ACC112 (cell line): ENCODE results near the gene AGPAT3.

Experiments
- H2AFZ ChIP-seq: fragments of 200-600 bp; sonication (generic); one replicate; pipeline ENCODE4 v1.6.0; 2017; ENCODE audit warnings: antibody characterized with exemption, low read length; ENCODE audit not compliant: unreplicated experiment
- H3K27ac ChIP-seq: fragments of 200-600 bp; sonication (generic); 2 replicates; pipeline ENCODE4 v1.5.1; 2014; ENCODE audit warnings: low read depth, mild to moderate bottlenecking, antibody characterized with exemption, low read length, moderate library complexity
- H3K27me3 ChIP-seq: fragments of 200-600 bp; sonication (generic); 2 replicates; pipeline ENCODE4 v1.6.1; 2014; ENCODE audit warnings: mild to moderate bottlenecking, antibody characterized with exemption, low read length, moderate library complexity, mixed read lengths; ENCODE audit not compliant: insufficient read depth
- H3K36me3 ChIP-seq: fragments of 200-600 bp; sonication (generic); 2 replicates; pipeline ENCODE4 v1.6.1; 2016; ENCODE audit warnings: mild to moderate bottlenecking, antibody characterized with exemption, low read length, moderate library complexity, mixed read lengths; ENCODE audit not compliant: insufficient read depth
- H3K4me1 ChIP-seq: fragments of 200-600 bp; sonication (generic); one replicate; pipeline ENCODE4 v1.6.1; 2016; ENCODE audit warnings: low read length, mixed read lengths; ENCODE audit not compliant: insufficient read depth, unreplicated experiment, control insufficient read depth
- H3K4me3 ChIP-seq: fragments of 200-600 bp; sonication (generic); 2 replicates; pipeline ENCODE4 v1.5.1; 2014; ENCODE audit warnings: mild to moderate bottlenecking, low read depth, low read length
- H3K79me2 ChIP-seq: fragments of 200-600 bp; sonication (generic); one replicate; pipeline ENCODE4 v1.6.0; 2016; ENCODE audit warnings: low read length; ENCODE audit not compliant: control insufficient read depth, unreplicated experiment, insufficient read depth

Gene AGPAT3

GRCh38 chr21:43988016-43988415, 123.0 kb downstream of the AGPAT3 start:
- H2AFZ ChIP-seq = no peak overlapping the region
- no peaks in the 10 kb centered on the region for H3K36me3 ChIP-seq
- H3K27me3 ChIP-seq = no peaks in the 10 kb centered on the region
- H3K79me2 ChIP-seq = no peaks in the 10 kb centered on the region
- no peak overlapping the region for H3K4me3 ChIP-seq
- no peak overlapping the region for H3K27ac ChIP-seq
- H3K4me1 ChIP-seq = no peaks in the 10 kb centered on the region

- Histone ChIP-seq H3K4me1 (no peaks in the 10 kb centered on the region), H3K36me3 (no peaks in the 10 kb centered on the region), H3K79me2 (no peaks in the 10 kb centered on the region), H3K27ac (no peak overlapping the region), H2AFZ (no peak overlapping the region), H3K27me3 (no peaks in the 10 kb centered on the region), H3K4me3 (no peak overlapping the region)
Observed at GRCh38 chr21:43988506-43989230, 123.6 kb downstream of the AGPAT3 start.

GRCh38 chr21:43989401-43989800, 124.4 kb downstream of the AGPAT3 start:
- no peaks in the 10 kb centered on the region for H3K79me2 ChIP-seq
- H3K4me3 ChIP-seq = no peak overlapping the region
- H3K27me3 ChIP-seq = no peaks in the 10 kb centered on the region
- no peaks in the 10 kb centered on the region for H3K36me3 ChIP-seq
- H3K4me1 ChIP-seq = no peaks in the 10 kb centered on the region
- H3K27ac ChIP-seq = no peak overlapping the region
- H2AFZ ChIP-seq = no peak overlapping the region

GRCh38 chr21:43991447-43991991, 126.5 kb downstream of the AGPAT3 start:
- Histone ChIP-seq H3K79me2 (no peaks in the 10 kb centered on the region), H3K4me1 (no peaks in the 10 kb centered on the region), H3K4me3 (no peak overlapping the region), H2AFZ (no peak overlapping the region), H3K27me3 (no peaks in the 10 kb centered on the region), H3K27ac (no peak overlapping the region), H3K36me3 (no peaks in the 10 kb centered on the region)

- Histone ChIP-seq H3K36me3 (no peaks in the 10 kb centered on the region), H3K27ac (no peak overlapping the region), H3K27me3 (no peaks in the 10 kb centered on the region), H3K4me1 (no peaks in the 10 kb centered on the region), H2AFZ (no peak overlapping the region), H3K4me3 (no peak overlapping the region), H3K79me2 (no peaks in the 10 kb centered on the region)
Observed at GRCh38 chr21:43992121-43992520, 127.1 kb downstream of the AGPAT3 start.

GRCh38 chr21:43993420-43993934, 128.5 kb downstream of the AGPAT3 start:
- Histone ChIP-seq H3K4me1 (no peaks in the 10 kb centered on the region), H3K4me3 (no peak overlapping the region), H3K27me3 (no peaks in the 10 kb centered on the region), H3K27ac (no peak overlapping the region), H3K79me2 (no peaks in the 10 kb centered on the region), H3K36me3 (no peaks in the 10 kb centered on the region), H2AFZ (no peak overlapping the region)

- no peak overlapping the region for H3K27ac ChIP-seq
Observed at GRCh38 chr21:43994085-43994484, 129.1 kb downstream of the AGPAT3 start.

GRCh38 chr21:43994646-43995045, 129.6 kb downstream of the AGPAT3 start:
- no peak overlapping the region for H3K27ac ChIP-seq
- no peaks in the 10 kb centered on the region for H3K79me2 ChIP-seq
- no peak overlapping the region for H3K4me3 ChIP-seq
- no peaks in the 10 kb centered on the region for H3K27me3 ChIP-seq
- no peaks in the 10 kb centered on the region for H3K36me3 ChIP-seq
- H2AFZ ChIP-seq = no peak overlapping the region
- no peaks in the 10 kb centered on the region for H3K4me1 ChIP-seq

More at GRCh38 chr21:43994085-43994484, 129.1 kb downstream of the AGPAT3 start:
- no peaks in the 10 kb centered on the region for H3K79me2 ChIP-seq
- no peaks in the 10 kb centered on the region for H3K4me1 ChIP-seq
- H3K36me3 ChIP-seq = no peaks in the 10 kb centered on the region
- H3K27me3 ChIP-seq = no peaks in the 10 kb centered on the region
- H2AFZ ChIP-seq = no peak overlapping the region
- H3K4me3 ChIP-seq = no peak overlapping the region

- H3K36me3 ChIP-seq = no peaks in the 10 kb centered on the region
- H3K79me2 ChIP-seq = no peaks in the 10 kb centered on the region
- no peak overlapping the region for H3K27ac ChIP-seq
- no peaks in the 10 kb centered on the region for H3K4me1 ChIP-seq
- H2AFZ ChIP-seq = no peak overlapping the region
- no peaks in the 10 kb centered on the region for H3K27me3 ChIP-seq
- H3K4me3 ChIP-seq = no peak overlapping the region
Observed at GRCh38 chr21:43995521-43996105, 130.6 kb downstream of the AGPAT3 start.

- no peak overlapping the region for H3K27ac ChIP-seq
- H3K4me1 ChIP-seq = no peaks in the 10 kb centered on the region
- no peaks in the 10 kb centered on the region for H3K36me3 ChIP-seq
- no peak overlapping the region for H3K4me3 ChIP-seq
- H3K79me2 ChIP-seq = no peaks in the 10 kb centered on the region
- no peaks in the 10 kb centered on the region for H3K27me3 ChIP-seq
- H2AFZ ChIP-seq = no peak overlapping the region
Observed at GRCh38 chr21:43997766-43998742, 133.0 kb downstream of the AGPAT3 start.
